SU-DHL-6 (cell line): ENCODE measurements around the gene ZMIZ1.

ENCODE experiments used
- H2AFZ ChIP-seq: fragments of 200-600 bp; sonication (generic); 2 replicates; pipeline ENCODE4 v1.6.1; 2014; ENCODE audit warnings: low read depth, mild to moderate bottlenecking, moderate library complexity, mixed read lengths, antibody characterized with exemption, low read length; ENCODE audit not compliant: severe bottlenecking
- H3F3A ChIP-seq: fragments of 200-600 bp; shearing (Covaris generic); 2 replicates; pipeline ENCODE4 v1.6.0; 2016; ENCODE audit warnings: antibody characterized with exemption, mild to moderate bottlenecking; ENCODE audit not compliant: insufficient read depth
- H3K27ac ChIP-seq: fragments of 200-600 bp; sonication (generic); 2 replicates; pipeline ENCODE4 v1.5.1; 2016; ENCODE audit warnings: low read depth, mild to moderate bottlenecking, low read length, moderate library complexity, mixed read lengths
- H3K27me3 ChIP-seq: fragments of 200-600 bp; sonication (generic), shearing (Covaris generic); 2 replicates; pipeline ENCODE4 v1.6.0; 2014; ENCODE audit warnings: mild to moderate bottlenecking, low read length
- H3K36me3 ChIP-seq: fragments of 200-600 bp; sonication (generic); 2 replicates; pipeline ENCODE4 v1.6.1; 2014; ENCODE audit warnings: mild to moderate bottlenecking, low read length, mixed read lengths
- H3K4me2 ChIP-seq: fragments of 300-600, 200-600 bp; shearing (Covaris generic), sonication (generic); 2 replicates; pipeline ENCODE4 v1.6.0; 2014; ENCODE audit warnings: low read length, low read depth, mild to moderate bottlenecking; ENCODE audit not compliant: poor library complexity, severe bottlenecking
- H3K4me3 ChIP-seq: fragments of 200-600 bp; sonication (generic); 2 replicates; pipeline ENCODE4 v1.5.1; 2014; ENCODE audit warnings: antibody characterized with exemption, low read length, mild to moderate bottlenecking, mixed read lengths; ENCODE audit not compliant: insufficient read depth, poor library complexity, severe bottlenecking
- H3K79me2 ChIP-seq: fragments of 200-600 bp; sonication (generic); 2 replicates; pipeline ENCODE4 v1.6.1; 2014; ENCODE audit warnings: mild to moderate bottlenecking, low read length, moderate library complexity; ENCODE audit not compliant: insufficient read depth
- H3K9ac ChIP-seq: fragments of 200-600 bp; sonication (generic); 2 replicates; pipeline ENCODE4 v1.7.0; 2014; ENCODE audit warnings: mild to moderate bottlenecking, low read length
- H3K9me2 ChIP-seq: fragments of 200-600 bp; sonication (generic); replicated peaks from 2 replicates; pipeline ENCODE4 v1.6.1; 2014; ENCODE audit warnings: low read length; ENCODE audit not compliant: insufficient read depth
- H3K9me3 ChIP-seq: fragments of 200-600 bp; sonication (generic); 2 replicates; pipeline ENCODE4 v1.6.1; 2014; ENCODE audit warnings: low read length, mixed read lengths; ENCODE audit not compliant: insufficient read depth
- H4K20me1 ChIP-seq: fragments of 200-600 bp; sonication (generic); 2 replicates; pipeline ENCODE4 v1.6.1; 2014; ENCODE audit warnings: low read depth, mild to moderate bottlenecking, antibody characterized with exemption, low read length, moderate library complexity, mixed read lengths
- EZH2phosphoT487 ChIP-seq: fragments of 200-600 bp; sonication (generic), shearing (Covaris generic); conservative IDR thresholded peaks from 2 replicates; pipeline ENCODE4 v1.6.1; 2018; ENCODE audit warnings: mild to moderate bottlenecking, antibody characterized with exemption, low read length, moderate library complexity, mixed read lengths
- TF ChIP-seq, protein P1 (sequence below): fragments of 200-600 bp; sonication (generic); IDR thresholded peaks from one replicate; pipeline ENCODE4 v1.5.1; 2017; ENCODE audit warnings: antibody characterized with exemption, mild to moderate bottlenecking, low read length, moderate library complexity; ENCODE audit not compliant: insufficient read depth, poor library complexity, severe bottlenecking

Gene ZMIZ1

DNA sequence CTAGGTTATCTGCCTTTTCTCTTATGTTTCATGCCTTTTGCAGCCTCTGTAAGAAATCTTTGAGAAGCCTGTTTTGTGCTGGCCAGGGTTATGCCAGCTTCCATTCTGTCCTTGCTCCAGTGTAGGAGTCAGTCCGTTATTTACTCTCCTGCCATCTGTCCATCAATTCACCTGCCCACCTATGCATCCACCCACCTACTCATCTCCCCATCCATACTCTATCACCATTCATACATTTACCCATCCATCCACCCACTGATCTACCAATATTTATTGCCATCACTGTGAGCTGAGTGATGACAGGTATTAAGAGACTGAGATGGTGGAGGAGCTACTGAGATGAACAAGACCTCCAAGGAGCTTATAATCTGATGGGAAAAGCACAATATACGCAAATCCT lies 265.8 kb downstream of the ZMIZ1 start:
- no peak for TF ChIP-seq EZH2phosphoT487
- TF ChIP-seq, protein P1, sequence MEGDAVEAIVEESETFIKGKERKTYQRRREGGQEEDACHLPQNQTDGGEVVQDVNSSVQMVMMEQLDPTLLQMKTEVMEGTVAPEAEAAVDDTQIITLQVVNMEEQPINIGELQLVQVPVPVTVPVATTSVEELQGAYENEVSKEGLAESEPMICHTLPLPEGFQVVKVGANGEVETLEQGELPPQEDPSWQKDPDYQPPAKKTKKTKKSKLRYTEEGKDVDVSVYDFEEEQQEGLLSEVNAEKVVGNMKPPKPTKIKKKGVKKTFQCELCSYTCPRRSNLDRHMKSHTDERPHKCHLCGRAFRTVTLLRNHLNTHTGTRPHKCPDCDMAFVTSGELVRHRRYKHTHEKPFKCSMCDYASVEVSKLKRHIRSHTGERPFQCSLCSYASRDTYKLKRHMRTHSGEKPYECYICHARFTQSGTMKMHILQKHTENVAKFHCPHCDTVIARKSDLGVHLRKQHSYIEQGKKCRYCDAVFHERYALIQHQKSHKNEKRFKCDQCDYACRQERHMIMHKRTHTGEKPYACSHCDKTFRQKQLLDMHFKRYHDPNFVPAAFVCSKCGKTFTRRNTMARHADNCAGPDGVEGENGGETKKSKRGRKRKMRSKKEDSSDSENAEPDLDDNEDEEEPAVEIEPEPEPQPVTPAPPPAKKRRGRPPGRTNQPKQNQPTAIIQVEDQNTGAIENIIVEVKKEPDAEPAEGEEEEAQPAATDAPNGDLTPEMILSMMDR = no peak
- H3K79me2 ChIP-seq = no peaks in the 10 kb centered on the region
- no peaks in the 10 kb centered on the region for H3F3A ChIP-seq
- no peak overlapping the region for H3K4me3 ChIP-seq
- H3K9ac ChIP-seq = no peak overlapping the region
- H3K27ac ChIP-seq = no peak overlapping the region
- no peaks in the 10 kb centered on the region for H3K9me2 ChIP-seq
- H3K27me3 ChIP-seq = no peaks in the 10 kb centered on the region
- H4K20me1 ChIP-seq = no peaks in the 10 kb centered on the region
- no peak overlapping the region for H3K4me2 ChIP-seq
- H3K36me3 ChIP-seq = no peaks in the 10 kb centered on the region
- H3K9me3 ChIP-seq = no peaks in the 10 kb centered on the region
- no peak overlapping the region for H2AFZ ChIP-seq

DNA sequence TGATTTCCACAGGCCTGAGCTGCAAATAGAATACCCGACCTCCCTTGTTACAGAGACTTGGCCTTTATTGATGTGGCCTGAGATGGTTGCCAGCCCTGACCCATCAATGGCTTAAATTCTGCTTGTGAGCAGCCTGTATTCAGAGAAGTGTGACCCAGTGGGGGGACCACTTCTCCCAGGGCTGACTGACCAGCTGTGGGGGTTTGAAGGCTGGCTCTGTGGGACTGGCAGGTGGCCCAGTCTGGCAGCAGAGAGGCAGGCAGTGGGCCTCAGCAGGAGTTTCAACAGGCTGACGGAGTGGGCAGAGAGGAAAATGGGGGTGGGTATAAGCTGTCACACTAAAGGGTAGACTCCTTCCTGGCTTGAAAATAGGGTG lies 266.3 kb downstream of the ZMIZ1 start:
- H2AFZ ChIP-seq = no peak overlapping the region
- TF ChIP-seq, protein P1 = no peak
- TF ChIP-seq EZH2phosphoT487 = no peak
- no peaks in the 10 kb centered on the region for H3F3A ChIP-seq
- no peaks in the 10 kb centered on the region for H3K27me3 ChIP-seq
- no peak overlapping the region for H3K9ac ChIP-seq
- no peak overlapping the region for H3K4me3 ChIP-seq
- H3K9me3 ChIP-seq = no peaks in the 10 kb centered on the region
- H3K27ac ChIP-seq = no peak overlapping the region
- no peak overlapping the region for H3K4me2 ChIP-seq
- no peaks in the 10 kb centered on the region for H3K36me3 ChIP-seq
- H3K79me2 ChIP-seq = no peaks in the 10 kb centered on the region
- H4K20me1 ChIP-seq = no peaks in the 10 kb centered on the region
- H3K9me2 ChIP-seq = no peaks in the 10 kb centered on the region

DNA sequence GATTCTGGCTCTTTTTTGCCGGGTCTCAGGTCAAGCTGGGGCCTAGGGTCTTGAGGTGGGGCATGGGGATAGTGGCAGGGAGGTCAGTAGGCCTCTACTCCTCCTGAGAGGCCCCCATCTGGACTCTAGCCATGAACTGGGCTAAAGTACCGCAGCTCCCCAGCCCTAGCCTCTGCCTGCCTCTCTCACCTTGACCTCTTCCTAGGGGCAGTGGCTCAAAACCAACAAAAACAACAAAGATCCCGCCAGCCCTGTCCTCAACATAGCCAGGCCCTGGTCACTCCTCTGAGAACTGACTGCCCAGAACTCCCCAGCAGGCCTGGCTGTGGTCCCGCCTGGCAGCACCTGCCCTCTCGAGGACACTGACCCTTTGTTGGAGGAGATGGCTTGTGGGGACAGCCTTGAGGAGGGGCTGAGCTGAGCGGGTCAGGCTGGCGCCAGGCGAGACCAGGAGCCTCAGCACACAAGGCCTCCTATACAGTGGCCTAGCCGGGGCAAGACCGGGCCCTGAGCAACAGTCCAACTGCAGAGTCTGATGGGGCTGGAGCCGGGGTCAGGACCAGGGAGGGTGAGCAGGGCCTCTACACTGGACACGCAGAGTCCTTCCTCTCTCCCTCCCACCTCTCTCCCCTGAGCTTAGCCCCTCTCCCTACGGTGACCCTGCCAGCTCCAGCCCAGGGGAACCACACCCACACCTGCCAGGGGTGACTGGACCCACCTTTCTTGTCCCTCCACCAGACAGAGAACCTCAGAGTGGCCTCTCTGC lies 266.9 kb downstream of the ZMIZ1 start:
- H3K27ac ChIP-seq = no peak overlapping the region
- H3K79me2 ChIP-seq = no peaks in the 10 kb centered on the region
- H3F3A ChIP-seq = no peaks in the 10 kb centered on the region
- H2AFZ ChIP-seq = no peak overlapping the region
- no peaks in the 10 kb centered on the region for H3K9me2 ChIP-seq
- no peak overlapping the region for H3K4me2 ChIP-seq
- H3K27me3 ChIP-seq = no peaks in the 10 kb centered on the region
- no peaks in the 10 kb centered on the region for H4K20me1 ChIP-seq
- H3K9ac ChIP-seq = no peak overlapping the region
- no peaks in the 10 kb centered on the region for H3K36me3 ChIP-seq
- TF ChIP-seq, protein P1 = no peak
- no peak for TF ChIP-seq EZH2phosphoT487
- H3K4me3 ChIP-seq = no peak overlapping the region
- no peaks in the 10 kb centered on the region for H3K9me3 ChIP-seq
